ENCODE results near the gene IGSF8. TPM values are rescaled to one million over a fixed set of nuclear protein-coding genes. Genes with fewer than 3 reads are reported as not detected.

Gene IGSF8
- total RNA-seq, 1 experiment from 2014 or later = 101 TPM

DNA sequence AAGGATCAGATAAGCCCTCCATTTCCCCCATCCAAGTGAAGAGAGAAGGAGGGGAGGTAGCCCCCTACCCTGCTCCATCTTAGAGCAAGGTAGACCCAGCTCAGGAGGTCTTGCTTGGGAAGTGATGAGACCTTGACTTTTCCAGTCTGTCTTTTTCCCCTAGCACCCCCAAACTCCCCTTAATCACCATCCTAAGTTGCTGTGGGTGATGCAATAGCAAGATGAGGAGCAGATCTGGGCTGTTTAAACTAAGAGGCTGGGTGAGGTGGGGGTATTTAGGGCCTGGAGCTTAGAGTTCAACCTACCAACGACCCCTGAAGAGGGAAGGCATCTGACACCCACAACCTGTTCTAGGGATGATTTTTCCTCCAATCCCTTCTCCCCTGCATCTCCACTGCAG, 18.9 kb upstream of the IGSF8 start (continued):
- TF ChIP-seq NR3C1 (CRISPR knock-in tag; conservative IDR thresholded peaks at IDR 0.05; ENCODE audit: low read depth) = no peak

DNA sequence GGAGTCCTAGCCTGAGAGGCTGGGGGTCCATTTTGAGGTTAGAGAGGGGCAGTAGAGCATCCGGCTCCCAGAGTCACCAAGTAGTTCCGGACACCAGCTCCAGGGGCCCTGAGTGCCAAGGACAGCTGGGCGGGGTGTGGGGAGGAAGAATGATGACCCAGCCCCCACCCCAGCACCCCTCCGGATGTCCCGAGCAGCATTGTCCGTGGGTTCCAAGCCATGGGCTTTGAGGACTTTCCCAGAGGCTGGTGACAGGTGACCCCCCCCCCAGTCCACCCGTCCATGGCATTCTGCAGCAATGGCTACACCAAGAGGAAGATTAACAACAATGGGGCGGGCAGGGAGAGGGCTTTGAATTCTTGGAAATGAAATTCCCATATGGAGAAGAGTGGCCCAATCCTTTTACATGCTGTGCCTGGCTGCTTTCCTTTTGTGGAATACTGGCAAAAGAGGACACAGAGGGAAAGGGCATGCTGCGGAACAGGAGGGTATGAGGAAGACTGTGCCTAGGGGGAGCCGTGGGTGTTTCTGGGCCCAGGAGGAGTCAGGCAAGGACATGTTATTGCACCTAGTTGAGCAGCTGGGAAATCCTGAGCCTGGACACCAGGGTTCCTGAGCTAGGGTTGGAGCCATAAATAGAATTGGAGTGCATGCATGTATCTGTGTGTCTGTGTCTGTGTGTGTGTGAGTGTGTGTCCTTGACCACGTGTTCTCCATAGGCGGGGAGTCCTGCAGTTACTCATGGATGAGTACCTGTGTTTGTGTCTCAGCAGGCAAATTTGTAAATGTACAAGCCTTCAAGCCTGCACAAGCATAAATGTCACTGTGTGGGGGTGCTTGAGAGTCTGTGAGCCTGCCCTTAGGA, 18.1 kb upstream of the IGSF8 start:
- no peak for DNase-seq (ENCODE audit: low spot score)
- Mint-ChIP-seq H3K9me3 (no peaks in the 10 kb centered on the region), H3K27ac (no peak overlapping the region), H3K36me3 (no peaks in the 10 kb centered on the region), H3K4me1 (peaks cover 63% of the 10 kb centered on the region), H3K27me3 (ENCODE audit: low read depth) (peaks cover 2% of the 10 kb centered on the region; the same call in 1 of the 2 replicates), H3K4me3 (peak overlapping the region; percentile 75)
- CTCF ChIA-PET = interaction anchor here (0.8 to 5.1 kb wide), 23 partner anchors 12 to 284 kb away, joined by 3 to 83 read pairs (median 6); partner anchors contain the start of genes IGSF8 and VANGL2
- POLR2A ChIA-PET = interaction anchor here (1.2 kb wide), 1 partner anchor 18 kb away, joined by 4 read pairs; no protein-coding TSS in a partner anchor
- no peak for ATAC-seq
- TF ChIP-seq ZNF317 (CRISPR knock-in tag; IDR thresholded peaks at IDR 0.05; ENCODE audit: borderline replicate concordance, low read depth) (no peak), FOXP1 (CRISPR knock-in tag; IDR thresholded peaks at IDR 0.05; ENCODE audit: borderline replicate concordance) (no peak), USF1 (CRISPR knock-in tag; IDR thresholded peaks at IDR 0.05) (no peak), SOX15 (CRISPR knock-in tag; IDR thresholded peaks at IDR 0.05) (no peak), NR3C1 (CRISPR knock-in tag; conservative IDR thresholded peaks at IDR 0.05; ENCODE audit: low read depth) (no peak), ESRRA (CRISPR knock-in tag; IDR thresholded peaks at IDR 0.05; ENCODE audit: borderline replicate concordance) (no peak), ATF1 (CRISPR knock-in tag; IDR thresholded peaks at IDR 0.05) (no peak), IRF2 (CRISPR knock-in tag; IDR thresholded peaks at IDR 0.05; ENCODE audit: borderline replicate concordance, low read depth) (no peak), ZNF121 (CRISPR knock-in tag; IDR thresholded peaks at IDR 0.05) (no peak), ZNF138 (CRISPR knock-in tag; conservative IDR thresholded peaks at IDR 0.05) (no peak)
- TF ChIP-seq, protein P1, sequence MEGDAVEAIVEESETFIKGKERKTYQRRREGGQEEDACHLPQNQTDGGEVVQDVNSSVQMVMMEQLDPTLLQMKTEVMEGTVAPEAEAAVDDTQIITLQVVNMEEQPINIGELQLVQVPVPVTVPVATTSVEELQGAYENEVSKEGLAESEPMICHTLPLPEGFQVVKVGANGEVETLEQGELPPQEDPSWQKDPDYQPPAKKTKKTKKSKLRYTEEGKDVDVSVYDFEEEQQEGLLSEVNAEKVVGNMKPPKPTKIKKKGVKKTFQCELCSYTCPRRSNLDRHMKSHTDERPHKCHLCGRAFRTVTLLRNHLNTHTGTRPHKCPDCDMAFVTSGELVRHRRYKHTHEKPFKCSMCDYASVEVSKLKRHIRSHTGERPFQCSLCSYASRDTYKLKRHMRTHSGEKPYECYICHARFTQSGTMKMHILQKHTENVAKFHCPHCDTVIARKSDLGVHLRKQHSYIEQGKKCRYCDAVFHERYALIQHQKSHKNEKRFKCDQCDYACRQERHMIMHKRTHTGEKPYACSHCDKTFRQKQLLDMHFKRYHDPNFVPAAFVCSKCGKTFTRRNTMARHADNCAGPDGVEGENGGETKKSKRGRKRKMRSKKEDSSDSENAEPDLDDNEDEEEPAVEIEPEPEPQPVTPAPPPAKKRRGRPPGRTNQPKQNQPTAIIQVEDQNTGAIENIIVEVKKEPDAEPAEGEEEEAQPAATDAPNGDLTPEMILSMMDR (IDR thresholded peaks at IDR 0.05) = no peak
- TF ChIP-seq, protein P2, sequence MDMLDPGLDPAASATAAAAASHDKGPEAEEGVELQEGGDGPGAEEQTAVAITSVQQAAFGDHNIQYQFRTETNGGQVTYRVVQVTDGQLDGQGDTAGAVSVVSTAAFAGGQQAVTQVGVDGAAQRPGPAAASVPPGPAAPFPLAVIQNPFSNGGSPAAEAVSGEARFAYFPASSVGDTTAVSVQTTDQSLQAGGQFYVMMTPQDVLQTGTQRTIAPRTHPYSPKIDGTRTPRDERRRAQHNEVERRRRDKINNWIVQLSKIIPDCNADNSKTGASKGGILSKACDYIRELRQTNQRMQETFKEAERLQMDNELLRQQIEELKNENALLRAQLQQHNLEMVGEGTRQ (CRISPR knock-in tag; IDR thresholded peaks at IDR 0.05) = no peak
- TF ChIP-seq, protein P3, sequence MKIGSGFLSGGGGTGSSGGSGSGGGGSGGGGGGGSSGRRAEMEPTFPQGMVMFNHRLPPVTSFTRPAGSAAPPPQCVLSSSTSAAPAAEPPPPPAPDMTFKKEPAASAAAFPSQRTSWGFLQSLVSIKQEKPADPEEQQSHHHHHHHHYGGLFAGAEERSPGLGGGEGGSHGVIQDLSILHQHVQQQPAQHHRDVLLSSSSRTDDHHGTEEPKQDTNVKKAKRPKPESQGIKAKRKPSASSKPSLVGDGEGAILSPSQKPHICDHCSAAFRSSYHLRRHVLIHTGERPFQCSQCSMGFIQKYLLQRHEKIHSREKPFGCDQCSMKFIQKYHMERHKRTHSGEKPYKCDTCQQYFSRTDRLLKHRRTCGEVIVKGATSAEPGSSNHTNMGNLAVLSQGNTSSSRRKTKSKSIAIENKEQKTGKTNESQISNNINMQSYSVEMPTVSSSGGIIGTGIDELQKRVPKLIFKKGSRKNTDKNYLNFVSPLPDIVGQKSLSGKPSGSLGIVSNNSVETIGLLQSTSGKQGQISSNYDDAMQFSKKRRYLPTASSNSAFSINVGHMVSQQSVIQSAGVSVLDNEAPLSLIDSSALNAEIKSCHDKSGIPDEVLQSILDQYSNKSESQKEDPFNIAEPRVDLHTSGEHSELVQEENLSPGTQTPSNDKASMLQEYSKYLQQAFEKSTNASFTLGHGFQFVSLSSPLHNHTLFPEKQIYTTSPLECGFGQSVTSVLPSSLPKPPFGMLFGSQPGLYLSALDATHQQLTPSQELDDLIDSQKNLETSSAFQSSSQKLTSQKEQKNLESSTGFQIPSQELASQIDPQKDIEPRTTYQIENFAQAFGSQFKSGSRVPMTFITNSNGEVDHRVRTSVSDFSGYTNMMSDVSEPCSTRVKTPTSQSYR (CRISPR knock-in tag; IDR thresholded peaks at IDR 0.05) = no peak
- TF ChIP-seq, protein P4, sequence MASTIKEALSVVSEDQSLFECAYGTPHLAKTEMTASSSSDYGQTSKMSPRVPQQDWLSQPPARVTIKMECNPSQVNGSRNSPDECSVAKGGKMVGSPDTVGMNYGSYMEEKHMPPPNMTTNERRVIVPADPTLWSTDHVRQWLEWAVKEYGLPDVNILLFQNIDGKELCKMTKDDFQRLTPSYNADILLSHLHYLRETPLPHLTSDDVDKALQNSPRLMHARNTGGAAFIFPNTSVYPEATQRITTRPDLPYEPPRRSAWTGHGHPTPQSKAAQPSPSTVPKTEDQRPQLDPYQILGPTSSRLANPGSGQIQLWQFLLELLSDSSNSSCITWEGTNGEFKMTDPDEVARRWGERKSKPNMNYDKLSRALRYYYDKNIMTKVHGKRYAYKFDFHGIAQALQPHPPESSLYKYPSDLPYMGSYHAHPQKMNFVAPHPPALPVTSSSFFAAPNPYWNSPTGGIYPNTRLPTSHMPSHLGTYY (CRISPR knock-in tag; IDR thresholded peaks at IDR 0.05) = no peak
- TF ChIP-seq, protein P5, sequence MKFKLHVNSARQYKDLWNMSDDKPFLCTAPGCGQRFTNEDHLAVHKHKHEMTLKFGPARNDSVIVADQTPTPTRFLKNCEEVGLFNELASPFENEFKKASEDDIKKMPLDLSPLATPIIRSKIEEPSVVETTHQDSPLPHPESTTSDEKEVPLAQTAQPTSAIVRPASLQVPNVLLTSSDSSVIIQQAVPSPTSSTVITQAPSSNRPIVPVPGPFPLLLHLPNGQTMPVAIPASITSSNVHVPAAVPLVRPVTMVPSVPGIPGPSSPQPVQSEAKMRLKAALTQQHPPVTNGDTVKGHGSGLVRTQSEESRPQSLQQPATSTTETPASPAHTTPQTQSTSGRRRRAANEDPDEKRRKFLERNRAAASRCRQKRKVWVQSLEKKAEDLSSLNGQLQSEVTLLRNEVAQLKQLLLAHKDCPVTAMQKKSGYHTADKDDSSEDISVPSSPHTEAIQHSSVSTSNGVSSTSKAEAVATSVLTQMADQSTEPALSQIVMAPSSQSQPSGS (CRISPR knock-in tag; IDR thresholded peaks at IDR 0.05; ENCODE audit: borderline replicate concordance, low read depth) = no peak
- TF ChIP-seq, protein P6, sequence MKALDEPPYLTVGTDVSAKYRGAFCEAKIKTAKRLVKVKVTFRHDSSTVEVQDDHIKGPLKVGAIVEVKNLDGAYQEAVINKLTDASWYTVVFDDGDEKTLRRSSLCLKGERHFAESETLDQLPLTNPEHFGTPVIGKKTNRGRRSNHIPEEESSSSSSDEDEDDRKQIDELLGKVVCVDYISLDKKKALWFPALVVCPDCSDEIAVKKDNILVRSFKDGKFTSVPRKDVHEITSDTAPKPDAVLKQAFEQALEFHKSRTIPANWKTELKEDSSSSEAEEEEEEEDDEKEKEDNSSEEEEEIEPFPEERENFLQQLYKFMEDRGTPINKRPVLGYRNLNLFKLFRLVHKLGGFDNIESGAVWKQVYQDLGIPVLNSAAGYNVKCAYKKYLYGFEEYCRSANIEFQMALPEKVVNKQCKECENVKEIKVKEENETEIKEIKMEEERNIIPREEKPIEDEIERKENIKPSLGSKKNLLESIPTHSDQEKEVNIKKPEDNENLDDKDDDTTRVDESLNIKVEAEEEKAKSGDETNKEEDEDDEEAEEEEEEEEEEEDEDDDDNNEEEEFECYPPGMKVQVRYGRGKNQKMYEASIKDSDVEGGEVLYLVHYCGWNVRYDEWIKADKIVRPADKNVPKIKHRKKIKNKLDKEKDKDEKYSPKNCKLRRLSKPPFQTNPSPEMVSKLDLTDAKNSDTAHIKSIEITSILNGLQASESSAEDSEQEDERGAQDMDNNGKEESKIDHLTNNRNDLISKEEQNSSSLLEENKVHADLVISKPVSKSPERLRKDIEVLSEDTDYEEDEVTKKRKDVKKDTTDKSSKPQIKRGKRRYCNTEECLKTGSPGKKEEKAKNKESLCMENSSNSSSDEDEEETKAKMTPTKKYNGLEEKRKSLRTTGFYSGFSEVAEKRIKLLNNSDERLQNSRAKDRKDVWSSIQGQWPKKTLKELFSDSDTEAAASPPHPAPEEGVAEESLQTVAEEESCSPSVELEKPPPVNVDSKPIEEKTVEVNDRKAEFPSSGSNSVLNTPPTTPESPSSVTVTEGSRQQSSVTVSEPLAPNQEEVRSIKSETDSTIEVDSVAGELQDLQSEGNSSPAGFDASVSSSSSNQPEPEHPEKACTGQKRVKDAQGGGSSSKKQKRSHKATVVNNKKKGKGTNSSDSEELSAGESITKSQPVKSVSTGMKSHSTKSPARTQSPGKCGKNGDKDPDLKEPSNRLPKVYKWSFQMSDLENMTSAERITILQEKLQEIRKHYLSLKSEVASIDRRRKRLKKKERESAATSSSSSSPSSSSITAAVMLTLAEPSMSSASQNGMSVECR (CRISPR knock-in tag; IDR thresholded peaks at IDR 0.05; ENCODE audit: borderline replicate concordance) = no peak

All from WTC11 (cell line).